ENCODE data around the gene PHF23. TPM values are rescaled to one million over a fixed set of nuclear protein-coding genes. Genes with fewer than 3 reads are reported as not detected.

Gene PHF23
- total RNA-seq, 1 donor from 2014 or later = 50.7 TPM

GRCh38 chr17:7203391-7203790 lies 35.9 kb downstream of the PHF23 start:
- no peak for DNase-seq (ENCODE audit: low read depth)

DNA sequence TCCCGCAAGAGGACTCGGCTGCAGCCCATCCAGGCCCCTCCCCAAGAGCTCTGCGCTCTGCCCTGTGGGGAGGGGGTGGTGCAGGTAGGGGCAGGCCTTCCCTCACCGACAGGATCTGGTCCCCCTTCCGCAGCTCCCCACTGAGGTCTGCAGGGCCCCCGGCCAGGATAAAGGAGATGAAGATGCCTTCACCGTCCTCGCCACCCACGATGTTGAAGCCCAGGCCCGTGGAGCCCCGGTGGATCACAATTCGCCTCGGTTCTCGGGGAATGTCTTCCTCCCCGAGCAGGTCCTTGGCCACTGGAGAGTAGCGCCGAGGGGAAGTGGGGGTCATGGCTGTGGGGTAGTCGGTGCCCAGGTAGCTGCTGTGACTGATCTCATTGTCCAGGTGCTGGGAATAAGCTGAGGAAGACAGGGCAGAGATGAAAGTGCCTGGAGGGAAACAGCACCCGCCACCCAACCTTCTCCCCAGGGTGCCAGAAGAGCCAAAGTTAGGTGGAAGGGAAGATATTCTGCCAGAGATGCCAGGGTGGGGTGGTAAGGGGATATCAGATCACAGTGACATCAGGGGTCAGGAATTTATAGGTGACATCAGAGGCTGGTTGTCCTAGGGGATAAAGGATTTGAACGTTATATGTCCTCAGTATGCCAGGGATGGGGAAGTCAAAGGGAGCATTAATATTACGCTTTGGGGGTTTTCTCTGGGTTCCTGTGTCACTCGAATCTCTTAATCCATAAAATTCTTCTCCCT lies 42.4 kb downstream of the PHF23 start:
- no peak for DNase-seq (ENCODE audit: low read depth)

DNA sequence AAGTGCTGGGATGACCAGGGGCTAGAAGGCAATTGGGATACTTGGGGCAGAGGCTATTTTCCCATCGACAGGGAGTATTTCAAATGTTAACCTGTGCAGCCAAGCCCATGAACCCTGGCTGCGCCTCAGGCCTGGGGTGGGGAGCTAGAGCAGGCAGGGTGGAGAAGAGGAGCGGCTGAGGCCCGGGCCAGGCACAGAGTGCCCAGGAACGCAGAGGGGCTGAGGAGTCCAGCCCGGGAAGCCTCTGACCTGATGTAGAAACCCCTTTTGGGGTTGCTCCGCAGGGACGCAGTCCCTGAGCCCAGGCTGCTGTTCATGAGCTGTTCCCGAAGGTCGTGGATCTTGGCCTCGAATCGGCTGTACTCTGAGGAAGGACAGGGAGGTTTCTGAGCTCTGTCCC lies 43.3 kb downstream of the PHF23 start:
- DNase-seq (ENCODE audit: low read depth) = no peak

DNA sequence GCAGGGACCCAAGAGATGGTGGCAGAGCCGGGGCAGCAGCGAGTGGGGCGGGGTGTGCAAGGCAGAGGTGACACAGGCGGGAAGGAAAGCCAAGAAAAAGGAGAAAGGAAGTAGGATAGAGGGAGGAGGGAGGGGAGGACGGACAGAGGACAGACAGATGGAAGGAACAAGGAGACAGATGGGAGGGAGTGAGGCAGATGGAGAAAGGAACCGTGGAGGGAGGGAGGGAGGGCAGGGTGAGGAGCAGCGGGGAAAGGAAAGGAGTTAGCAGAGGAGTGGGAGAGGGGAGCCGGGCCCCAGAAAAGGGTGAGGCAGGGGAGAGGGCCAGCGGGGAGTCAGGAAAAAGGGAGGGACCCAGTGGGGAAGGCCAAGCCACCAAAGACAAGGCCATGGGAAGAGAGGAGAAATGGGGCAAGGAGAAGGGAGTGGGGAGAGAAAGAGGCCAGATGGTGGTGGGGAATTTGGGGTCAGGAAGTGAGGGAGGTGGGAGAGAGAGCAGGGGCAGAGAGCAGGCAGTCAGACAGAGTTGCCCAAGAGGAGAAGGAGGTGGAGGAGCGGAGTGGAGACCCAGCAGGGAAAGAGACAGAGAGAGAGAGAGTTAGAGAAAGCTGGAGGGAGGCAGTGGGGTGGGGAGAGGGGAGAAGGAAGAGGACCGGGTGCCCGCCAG lies 46.9 kb downstream of the PHF23 start:
- no peak for DNase-seq (ENCODE audit: low read depth)

DNA sequence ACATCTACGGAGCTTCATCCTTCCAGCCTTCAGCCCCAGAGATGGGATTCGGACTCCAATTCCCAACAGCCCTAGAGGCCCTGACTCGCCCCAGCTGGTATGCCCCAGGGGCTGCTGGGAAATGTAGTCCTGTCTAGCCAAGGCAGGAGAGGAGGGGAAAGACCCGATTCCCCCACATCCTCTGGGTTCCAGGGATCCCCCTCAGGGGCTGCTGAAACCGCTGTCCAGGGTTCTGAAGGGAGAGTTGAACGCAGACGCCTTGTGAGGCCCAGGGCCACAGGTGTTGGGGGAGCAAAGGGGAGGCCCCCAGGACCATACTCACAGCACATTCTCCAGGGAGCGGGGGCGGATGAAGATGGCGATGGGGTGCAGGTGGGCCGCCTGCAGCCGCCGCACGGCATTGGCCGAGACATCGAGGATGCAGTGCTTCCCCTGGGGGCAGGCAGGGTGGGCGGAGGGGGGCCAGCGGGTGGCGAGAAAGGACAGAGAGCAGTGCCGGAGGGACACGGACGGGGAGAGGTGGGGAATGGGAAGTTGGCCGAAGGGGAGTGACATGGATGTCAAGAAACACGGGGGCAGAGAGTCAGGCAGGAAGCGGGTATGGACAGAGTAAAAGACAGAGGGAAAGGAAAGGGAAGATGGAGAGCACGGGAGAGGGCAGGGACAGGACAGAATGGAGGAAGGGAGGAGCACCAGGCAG lies 47.5 kb downstream of the PHF23 start:
- no peak for DNase-seq (ENCODE audit: low read depth)

- DNase-seq (ENCODE audit: low read depth) = no peak
Measured at GRCh38 chr17:7191069-7191468, 48.2 kb downstream of the PHF23 start.

DNA sequence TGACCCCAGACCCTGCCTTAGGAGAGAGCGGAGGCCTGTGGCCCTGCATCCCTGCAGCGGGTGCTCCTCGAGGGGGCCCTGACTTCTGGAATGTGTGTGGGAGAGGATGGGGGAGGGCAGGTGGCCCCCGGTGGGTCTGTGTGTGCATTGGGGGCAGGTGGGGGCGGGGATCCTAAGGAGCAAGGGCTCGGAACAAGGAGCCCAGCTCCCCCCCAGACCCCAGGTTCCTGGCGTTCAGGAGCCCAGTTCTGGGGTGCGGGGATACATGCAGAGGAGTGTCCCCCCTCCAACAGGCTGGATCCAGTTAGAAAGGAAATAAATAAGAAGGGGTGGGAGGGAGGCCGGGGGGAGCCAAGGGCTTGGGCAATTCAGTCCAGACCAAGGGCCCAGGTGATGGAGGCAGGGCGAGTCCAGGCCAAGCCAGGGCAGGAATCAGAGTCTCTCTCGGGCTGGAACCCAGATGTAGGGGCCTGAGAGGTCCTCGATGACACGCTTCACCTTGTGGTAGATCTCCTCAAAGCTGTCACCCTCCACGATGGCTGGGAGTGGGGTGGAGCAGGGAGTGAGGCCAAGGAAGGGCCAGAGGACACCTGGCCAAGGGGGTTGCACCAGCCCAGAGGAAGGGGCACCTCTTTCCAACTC lies 48.9 kb downstream of the PHF23 start:
- DNase-seq (ENCODE audit: low read depth) = no peak

DNA sequence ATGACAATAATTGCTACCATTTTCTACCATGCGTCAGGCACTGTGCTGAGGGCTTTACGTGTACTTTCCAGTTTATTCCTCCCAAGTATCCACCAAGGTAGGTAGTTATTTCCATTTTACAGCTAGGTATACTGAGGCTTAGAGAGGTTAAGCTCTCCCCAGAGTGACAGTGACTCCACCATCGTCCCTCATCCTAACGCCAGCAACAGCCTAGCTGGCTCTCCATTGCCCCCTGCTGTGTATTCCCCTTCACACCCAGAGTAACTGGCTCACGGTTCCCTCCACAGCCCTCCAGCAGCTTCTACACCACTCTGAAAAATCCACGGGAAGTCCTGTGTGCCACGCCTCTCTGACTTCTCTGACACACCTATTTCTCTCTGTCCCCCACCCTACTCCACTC lies 53.0 kb downstream of the PHF23 start:
- DNase-seq (ENCODE audit: low read depth) = no peak

Other genes with a start within 250 kb of the PHF23 start
- not detected in 2 replicates for gene ALOX12, start 243.4 kb downstream of the PHF23 start, total RNA-seq
- 31.4 and 40.3 TPM in 2 replicates for gene RNASEK, start 226.8 kb downstream of the PHF23 start, total RNA-seq
- gene BCL6B, start 216.4 kb downstream of the PHF23 start, total RNA-seq = under 0.01 and 0.05 TPM in 2 replicates
- gene SLC16A13, start 203.4 kb downstream of the PHF23 start, total RNA-seq = 0.99 and 1.0 TPM in 2 replicates
- gene SLC16A11, start 195.4 kb downstream of the PHF23 start, total RNA-seq = not detected in 2 replicates
- gene CLEC10A, start 159.2 kb downstream of the PHF23 start, total RNA-seq = not detected in 2 replicates
- gene ASGR2, start 124.6 kb downstream of the PHF23 start, total RNA-seq = not detected in 2 replicates
- 0.60 and 0.87 TPM in 2 replicates for gene ASGR1, start 60.1 kb downstream of the PHF23 start, total RNA-seq
- 2.1 and 22.2 TPM in 2 replicates for gene DLG4, start 19.6 kb downstream of the PHF23 start, total RNA-seq
- 307 and 382 TPM in 2 replicates for gene ACADVL, start 19.5 kb downstream of the PHF23 start, total RNA-seq
- gene DVL2, start 4.9 kb downstream of the PHF23 start, total RNA-seq = 26.4 and 47.5 TPM in 2 replicates
- gene GABARAP, start 3.0 kb upstream of the PHF23 start, total RNA-seq = 137 and 148 TPM in 2 replicates
- gene CTDNEP1, start 12.3 kb upstream of the PHF23 start, total RNA-seq = 19.4 and 53.9 TPM in 2 replicates
- 22.1 and 24.8 TPM in 2 replicates for gene ELP5, start 12.8 kb upstream of the PHF23 start, total RNA-seq
- 25.1 and 306 TPM in 2 replicates for gene CLDN7, start 23.0 kb upstream of the PHF23 start, total RNA-seq
- 0.30 and 0.35 TPM in 2 replicates for gene SLC2A4, start 42.3 kb upstream of the PHF23 start, total RNA-seq
- gene YBX2, start 55.2 kb upstream of the PHF23 start, total RNA-seq = 0.45 TPM in 1 of 2 replicates, not detected in the other
- 352 and 682 TPM in 2 replicates for gene EIF5A, start 68.2 kb upstream of the PHF23 start, total RNA-seq
- 39.1 and 49.4 TPM in 2 replicates for gene GPS2, start 75.9 kb upstream of the PHF23 start, total RNA-seq
- gene NEURL4, start 89.9 kb upstream of the PHF23 start, total RNA-seq = 21.4 and 27.8 TPM in 2 replicates
- gene ACAP1, start 97.1 kb upstream of the PHF23 start, total RNA-seq = 0.20 and 65.5 TPM in 2 replicates
- 10.4 and 13.7 TPM in 2 replicates for gene KCTD11, start 112.7 kb upstream of the PHF23 start, total RNA-seq
- not detected in 2 replicates for gene TMEM95, start 115.7 kb upstream of the PHF23 start, total RNA-seq
- gene TNK1, start 141.6 kb upstream of the PHF23 start, total RNA-seq = 3.6 and 8.0 TPM in 2 replicates
- gene PLSCR3, start 155.1 kb upstream of the PHF23 start, total RNA-seq = 20.0 and 71.0 TPM in 2 replicates
- 35.9 and 143 TPM in 2 replicates for gene TMEM256, start 164.6 kb upstream of the PHF23 start, total RNA-seq
- gene NLGN2, start 168.4 kb upstream of the PHF23 start, total RNA-seq = 2.6 and 17.1 TPM in 2 replicates
- gene SPEM1, start 180.9 kb upstream of the PHF23 start, total RNA-seq = not detected in 2 replicates
- not detected in 2 replicates for gene SPEM2, start 186.2 kb upstream of the PHF23 start, total RNA-seq
- gene SPEM3, start 189.4 kb upstream of the PHF23 start, total RNA-seq = not detected in 2 replicates
- 16.9 and 33.0 TPM in 2 replicates for gene TMEM102, start 196.0 kb upstream of the PHF23 start, total RNA-seq
- 3.3 and 10.7 TPM in 2 replicates for gene FGF11, start 200.1 kb upstream of the PHF23 start, total RNA-seq
- gene CHRNB1, start 205.6 kb upstream of the PHF23 start, total RNA-seq = 15.3 and 26.0 TPM in 2 replicates
- 14.8 and 39.2 TPM in 2 replicates for gene ZBTB4, start 240.2 kb upstream of the PHF23 start, total RNA-seq
- gene SLC35G6, start 242.0 kb upstream of the PHF23 start, total RNA-seq = not detected in 2 replicates
- 57.3 and 169 TPM in 2 replicates for gene POLR2A, start 244.9 kb upstream of the PHF23 start, total RNA-seq

Measured in renal cortical epithelial cell (primary cell).